H1 (cell line): ENCODE results near the gene NECTIN1. TPM values are rescaled to one million over a fixed set of nuclear protein-coding genes. Genes with fewer than 3 reads are reported as not detected.

ENCODE experiments used
- CTCF ChIA-PET: fragments of 300-600 bp; sonication (Branson Sonifier 250); formaldehyde crosslinking; loops from one replicate; lab custom pipeline; 2021; ENCODE audit not compliant: partially characterized antibody; lab: Charles Lee
- POLR2A ChIA-PET: fragments of 300-600 bp; sonication (Branson Sonifier 250); formaldehyde crosslinking; loops from one replicate; lab custom pipeline; 2021; ENCODE audit warnings: inconsistent platforms; ENCODE audit not compliant: partially characterized antibody; lab: Charles Lee
- DNase-seq, 2 experiments: peaks; one replicate each; pipeline versions ENCODE4 v3.0.0 to v3.0.0-alpha.2; 2010 to 2022; ENCODE audit warnings: low spot score in 2 of 2, low read depth in 1 of 2, mixed read lengths in 1 of 2
- FAIRE-seq: peaks from 2 replicates; lab custom pipeline; 2011; peaks lifted over from hg19 to GRCh38; lab: Jason Lieb, UNC
- H2AFZ ChIP-seq: 2 replicates; pipeline ENCODE4 v1.8.1; 2012; ENCODE audit warnings: low read length, inconsistent platforms
- H2AK5ac ChIP-seq: 2 replicates; pipeline ENCODE4 v1.6.1; 2013; ENCODE audit warnings: low read depth, low read length
- H2BK120ac ChIP-seq: replicated peaks from 2 replicates; pipeline ENCODE3; 2013; ENCODE audit warnings: low read depth, low read length, inconsistent platforms
- H2BK12ac ChIP-seq: 2 replicates; pipeline ENCODE4 v1.6.1; 2013; ENCODE audit warnings: low read depth, low read length
- H2BK15ac ChIP-seq: 2 replicates; pipeline ENCODE4 v1.6.1; 2013; ENCODE audit warnings: low read length
- H2BK20ac ChIP-seq: 2 replicates; pipeline ENCODE4 v1.6.1; 2013; ENCODE audit warnings: low read length
- H2BK5ac ChIP-seq: 2 replicates; pipeline ENCODE4 v1.6.1; 2013; ENCODE audit warnings: low read depth, low read length
- H3K14ac ChIP-seq: 2 replicates; pipeline ENCODE4 v1.6.1; 2013; ENCODE audit warnings: inconsistent platforms; ENCODE audit not compliant: insufficient read length
- H3K18ac ChIP-seq: 2 replicates; pipeline ENCODE4 v1.6.1; 2013; ENCODE audit warnings: low read length; ENCODE audit errors: extremely low read depth
- H3K23ac ChIP-seq: 2 replicates; pipeline ENCODE4 v1.6.1; 2013; ENCODE audit warnings: inconsistent platforms; ENCODE audit not compliant: insufficient read length
- H3K23me2 ChIP-seq: 2 replicates; pipeline ENCODE4 v1.6.1; 2013; ENCODE audit warnings: low read depth, low read length
- H3K27ac ChIP-seq: 2 replicates; pipeline ENCODE4 v1.6.1; 2011; ENCODE audit warnings: low read depth, low read length, inconsistent platforms
- H3K27me3 ChIP-seq, 4 experiments: replicated peaks in 1 of 4; 1 replicate in 1 of 4; 2 replicates in 3 of 4; pipeline versions ENCODE4 v1.6.1 to v1.8.1; 2011 to 2013; ENCODE audit warnings: low read length in 3 of 4, mild to moderate bottlenecking in 3 of 4, inconsistent platforms in 2 of 4, mixed read lengths in 2 of 4, moderate library complexity in 1 of 4; ENCODE audit not compliant: control insufficient read depth in 3 of 4, insufficient read depth in 3 of 4; ENCODE audit errors: extremely low read depth in 1 of 4
- H3K36me3 ChIP-seq, 4 experiments: 2 replicates each; pipeline versions ENCODE4 v1.6.1 to v1.8.1; 2011 to 2013; ENCODE audit warnings: mild to moderate bottlenecking in 4 of 4, low read length in 3 of 4, moderate library complexity in 2 of 4, control low read depth in 1 of 4, inconsistent platforms in 1 of 4; ENCODE audit not compliant: insufficient read depth in 4 of 4, control insufficient read depth in 2 of 4
- H3K4ac ChIP-seq: replicated peaks from 2 replicates; pipeline ENCODE3; 2013; ENCODE audit warnings: low read length, low read depth, mixed read lengths, inconsistent platforms; ENCODE audit not compliant: insufficient read length
- H3K4me1 ChIP-seq, 4 experiments: replicated peaks in 1 of 4; 1 replicate in 1 of 4; 2 replicates in 3 of 4; pipeline versions ENCODE4 v1.6.1 to v1.8.1; 2011 to 2013; ENCODE audit warnings: low read length in 3 of 4, inconsistent platforms in 2 of 4, mixed read lengths in 1 of 4; ENCODE audit not compliant: insufficient read depth in 4 of 4, control insufficient read depth in 3 of 4
- H3K4me2 ChIP-seq, 2 experiments: 2 replicates each; pipeline versions ENCODE4 v1.6.1 to v1.8.1; 2011 to 2013; ENCODE audit warnings: low read depth in 2 of 2, low read length in 2 of 2, control low read depth in 1 of 2, inconsistent platforms in 1 of 2, mild to moderate bottlenecking in 1 of 2; ENCODE audit not compliant: insufficient read depth in 1 of 2
- H3K4me3 ChIP-seq, 4 experiments: fragments of 200-600, 300-600 bp in 1 of 4; sonication (generic), shearing (Covaris generic), sonication (Bioruptor Twin) in 1 of 4; 2 replicates each; pipeline versions ENCODE4 v1.5.1 to v1.8.1; 2011 to 2016; ENCODE audit warnings: low read length in 4 of 4, low read depth in 3 of 4, control low read depth in 2 of 4, inconsistent platforms in 2 of 4, mild to moderate bottlenecking in 2 of 4, mixed read lengths in 1 of 4, moderate library complexity in 1 of 4; ENCODE audit not compliant: insufficient read depth in 2 of 4; ENCODE audit errors: extremely low read depth in 1 of 4
- H3K56ac ChIP-seq: replicated peaks from 2 replicates; pipeline ENCODE3; 2013; ENCODE audit warnings: low read depth, mild to moderate bottlenecking, mixed read lengths, low read length, inconsistent platforms; ENCODE audit not compliant: insufficient read length
- H3K79me1 ChIP-seq: 2 replicates; pipeline ENCODE4 v1.6.1; 2013; ENCODE audit warnings: low read depth, low read length, control low read depth
- H3K79me2 ChIP-seq, 2 experiments: 2 replicates each; pipeline versions ENCODE4 v1.6.1 to v1.8.1; 2012 to 2013; ENCODE audit warnings: low read length in 2 of 2, mild to moderate bottlenecking in 2 of 2, inconsistent platforms in 1 of 2; ENCODE audit not compliant: insufficient read depth in 2 of 2, control insufficient read depth in 1 of 2
- H3K9ac ChIP-seq, 4 experiments: replicated peaks in 1 of 4; 1 replicate in 1 of 4; 2 replicates in 3 of 4; pipeline versions ENCODE4 v1.6.1 to v1.8.1; 2011 to 2013; ENCODE audit warnings: low read depth in 3 of 4, low read length in 3 of 4, control low read depth in 2 of 4, mild to moderate bottlenecking in 2 of 4, moderate library complexity in 2 of 4, inconsistent platforms in 1 of 4; ENCODE audit errors: extremely low read depth in 1 of 4
- H3K9me3 ChIP-seq, 2 experiments: 2 replicates each; pipeline versions ENCODE4 v1.6.1 to v1.8.1; 2012 to 2013; ENCODE audit warnings: mild to moderate bottlenecking in 2 of 2, moderate library complexity in 2 of 2, control low read depth in 1 of 2, inconsistent platforms in 1 of 2, low read depth in 1 of 2, low read length in 1 of 2, mixed read lengths in 1 of 2; ENCODE audit not compliant: insufficient read depth in 2 of 2
- H4K20me1 ChIP-seq, 2 experiments: replicated peaks in 1 of 2; 2 replicates each; pipeline versions ENCODE3 to v1.8.1; 2011 to 2013; ENCODE audit warnings: inconsistent platforms in 2 of 2, low read length in 2 of 2, mild to moderate bottlenecking in 1 of 2; ENCODE audit not compliant: insufficient read depth in 2 of 2, control insufficient read depth in 1 of 2
- H4K5ac ChIP-seq: 2 replicates; pipeline ENCODE4 v1.6.1; 2013; ENCODE audit warnings: low read length, low read depth, mixed read lengths, inconsistent platforms; ENCODE audit not compliant: insufficient read length
- H4K8ac ChIP-seq: 2 replicates; pipeline ENCODE4 v1.8.0; 2013; ENCODE audit warnings: mild to moderate bottlenecking, moderate library complexity, low read length, inconsistent platforms; ENCODE audit not compliant: insufficient read depth; ENCODE audit errors: extremely low read depth
- H4K91ac ChIP-seq: replicated peaks from 2 replicates; pipeline ENCODE3; 2013; ENCODE audit warnings: low read length, mixed read lengths, inconsistent platforms; ENCODE audit not compliant: insufficient read length
- KDM1A ChIP-seq: fragments of 200-600, 300-600 bp; sonication (generic); IDR thresholded peaks from 2 replicates; pipeline ENCODE4 v1.7.1; 2016; ENCODE audit warnings: mild to moderate bottlenecking, low read length, borderline replicate concordance
- NANOG ChIP-seq: IDR thresholded peaks from 2 replicates; pipeline ENCODE4 v1.6.1; 2011; ENCODE audit warnings: low read length, low read depth, mild to moderate bottlenecking, inconsistent platforms; ENCODE audit not compliant: insufficient read depth, poor library complexity, severe bottlenecking
- POLR2A ChIP-seq, 2 experiments: IDR thresholded peaks; 1 replicate in 1 of 2; 2 replicates in 1 of 2; pipeline ENCODE4 v1.6.1; 2011; ENCODE audit warnings: low read depth in 2 of 2, low read length in 2 of 2, mild to moderate bottlenecking in 2 of 2; ENCODE audit errors: control extremely low read depth in 1 of 2
- POU5F1 ChIP-seq: IDR thresholded peaks from 2 replicates; pipeline ENCODE4 v1.6.1; 2011; ENCODE audit warnings: low read depth, mild to moderate bottlenecking, low read length, moderate library complexity
- RFX5 ChIP-seq: IDR thresholded peaks from 2 replicates; pipeline ENCODE4 v1.6.1; 2011; ENCODE audit warnings: low read depth, low read length, improper control_type of control experiment, borderline replicate concordance
- SP1 ChIP-seq: IDR thresholded peaks from 2 replicates; pipeline ENCODE4 v1.6.1; 2011; ENCODE audit warnings: low read depth, low read length
- SP4 ChIP-seq: IDR thresholded peaks from 2 replicates; pipeline ENCODE4 v1.6.1; 2012; ENCODE audit warnings: low read length, inconsistent platforms
- TCF12 ChIP-seq: IDR thresholded peaks from 2 replicates; pipeline ENCODE4 v1.6.1; 2011; ENCODE audit warnings: low read depth, mild to moderate bottlenecking, low read length
- whole genome bisulfite sequencing, 2 experiments: shearing (Covaris generic) in 1 of 2; methylation state at CpG; one replicate each; pipeline versions ENCODE4 v1.1.6 to v1.1.7; 2013 to 2015; ENCODE audit warnings: low lambda C conversion rate in 2 of 2, mixed read lengths in 2 of 2, inconsistent platforms in 1 of 2, low coverage in 1 of 2, missing lambda C conversion rate in 1 of 2; ENCODE audit not compliant: insufficient replicate concordance in 2 of 2, insufficient coverage in 1 of 2, insufficient read length in 1 of 2; ENCODE audit errors: extremely low coverage in 1 of 2, missing lambda C conversion rate in 1 of 2; 5-methylcytosine and 5-hydroxymethylcytosine counted together
- polyA plus RNA-seq, 7 experiments: library from polyadenylated mRNA; depleted of rRNA in 3 of 7; stranded (reverse) in 5 of 7; unstranded in 2 of 7; fragments of >200 nt in 5 of 7; fragments of 200-250 nt in 2 of 7; gene quantifications; 1 replicate in 5 of 7; 2 replicates in 1 of 7; 4 replicates in 1 of 7; pipeline versions ENCODE4 v1.2.1 to v1.2.3, GENCODE V29; 2011 to 2013; ENCODE audit warnings: missing spikeins in 2 of 7, mixed read lengths in 2 of 7
- total RNA-seq: library from RNA; stranded (reverse); fragmentation: NEBNext Ultra II Directional; extraction: Animal tissue kit (Norgen Biotek cat#: 25700); gene quantifications from 2 replicates; pipeline ENCODE4 v1.2.1, GENCODE V29; 2021

The NECTIN1 gene
- total and polyA plus RNA-seq, 2 of the 8 experiments (the other 6 are each of a cell fraction or from before 2014, with no cell fraction given), result 43.2 to 97.7 TPM

DNA sequence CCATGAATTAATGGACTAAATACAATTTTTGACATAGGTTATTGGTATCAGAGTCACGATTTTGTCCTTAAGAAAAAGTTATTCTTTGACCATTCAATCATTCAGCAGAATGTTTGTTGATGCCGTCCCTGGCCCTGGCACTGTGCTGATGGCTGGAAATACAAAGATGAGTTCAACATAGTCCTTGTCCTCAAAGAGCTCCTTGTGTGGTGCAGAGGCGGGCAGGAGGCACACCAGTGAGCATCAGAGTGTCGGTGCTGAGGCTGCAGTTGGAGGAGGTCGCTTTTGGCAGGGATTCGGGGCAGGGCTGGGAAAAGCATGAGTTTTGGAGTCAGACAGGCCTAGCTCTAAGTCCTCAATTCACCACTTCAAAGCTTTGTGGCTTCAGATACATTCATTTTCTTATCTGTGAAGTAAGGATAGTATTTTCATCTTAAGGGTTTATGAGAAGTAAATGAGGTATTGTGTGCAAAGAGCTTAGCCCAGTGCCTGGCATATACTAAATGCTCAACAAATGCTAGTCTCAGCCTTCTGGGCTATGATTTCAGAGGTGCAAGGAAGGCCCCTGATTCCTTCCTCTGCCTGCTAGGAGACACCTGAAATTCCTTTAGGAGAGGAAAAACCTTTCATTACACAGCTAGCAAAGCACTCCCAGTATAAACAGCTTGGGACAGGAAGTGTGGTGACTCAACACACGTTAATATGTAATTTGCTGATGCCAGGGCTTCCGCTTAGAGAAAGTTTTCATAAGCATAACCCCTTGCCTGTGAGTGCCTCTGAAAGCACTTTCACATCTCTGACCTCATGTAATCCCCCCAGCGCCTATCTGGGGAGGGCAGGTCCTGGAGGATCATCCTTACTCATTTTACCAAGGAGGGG is 113.8 kb downstream of the NECTIN1 start:
- H3K4me2 ChIP-seq, result no peak overlapping the region
- H3K23ac ChIP-seq, result no peak overlapping the region
- H4K91ac ChIP-seq, result no peak overlapping the region
- no peak overlapping the region for H4K5ac ChIP-seq
- no peaks in the 10 kb centered on the region for H4K20me1 ChIP-seq
- H3K14ac ChIP-seq, result no peak overlapping the region
- H4K8ac ChIP-seq, result no peak overlapping the region
- no peak overlapping the region for H2BK120ac ChIP-seq
- no peak overlapping the region for H2BK5ac ChIP-seq
- H3K4ac ChIP-seq, result no peak overlapping the region
- H3K56ac ChIP-seq, result no peak overlapping the region
- H2AK5ac ChIP-seq, result no peak overlapping the region
- peak overlapping the region; percentile 21; the same call in 1 of the 2 replicates for H3K18ac ChIP-seq
- ChIA-PET CTCF (interaction anchor here (1.0 to 14.8 kb wide), 9 partner anchors 9 to 125 kb away, joined by 3 to 245 read pairs (median 5); partner anchors contain the start of gene NECTIN1), POLR2A (interaction anchor here (2.2 kb wide), 1 partner anchor 11 kb away, joined by 5 read pairs; no protein-coding TSS in a partner anchor)
- TF ChIP-seq POU5F1 (no peak), RFX5 (no peak), KDM1A (no peak), SP4 (no peak), TCF12 (no peak), POLR2A (IDR thresholded peaks at IDR 0.05; ENCODE audit: control extremely low read depth in 1 of 2, low read depth in 2 of 2, low read length in 2 of 2) (no peak), SP1 (no peak), NANOG (no peak)
- H2AFZ ChIP-seq, result no peak overlapping the region
- H3K23me2 ChIP-seq, result no peaks in the 10 kb centered on the region
- H3K9me3 ChIP-seq, result no peaks in the 10 kb centered on the region
- no peak overlapping the region for H2BK20ac ChIP-seq
- H3K27me3 ChIP-seq, result peaks cover 0 to 2% (median 0%) of the 10 kb centered on the region in 4 experiments; a peak in 2 of 7 replicates
- H2BK12ac ChIP-seq, result peak overlapping the region; percentile 81; the same call in 1 of the 2 replicates
- H3K9ac ChIP-seq, result no peak overlapping the region
- no peaks in the 10 kb centered on the region for H3K79me2 ChIP-seq
- no peak overlapping the region for H3K27ac ChIP-seq
- H2BK15ac ChIP-seq, result peak overlapping the region; percentile 96
- H3K79me1 ChIP-seq, result no peaks in the 10 kb centered on the region
- no peaks in the 10 kb centered on the region for H3K36me3 ChIP-seq
- 85% methylated on average over 9 of the region's 9 CpGs; no CpG with 5 or more reads in 1 of the 2 experiments for WGBS, 2 experiments
- no peak overlapping the region for H3K4me3 ChIP-seq
- peaks cover 4 to 14% (median 9%) of the 10 kb centered on the region in 4 experiments; a peak in 6 of 7 replicates for H3K4me1 ChIP-seq
- no peak for DNase-seq
- FAIRE-seq, result no peak
